Tibial nerve (tissue), 4 donors: ENCODE data around the gene RAD9A.

Source experiments
- EP300 ChIP-seq, 2 donors: sonication (generic); formaldehyde crosslinking; IDR thresholded peaks; one replicate each; pipeline ENCODE4 v1.6.1; 2017; ENCODE audit warnings: antibody characterized with exemption in 2 of 2, mild to moderate bottlenecking in 1 of 2
- POLR2A ChIP-seq, 2 donors: fragments of 450-650 bp; IDR thresholded peaks; one replicate each; pipeline ENCODE4 v1.6.1; 2017; ENCODE audit warnings: antibody characterized with exemption in 2 of 2, mild to moderate bottlenecking in 2 of 2, moderate library complexity in 2 of 2
- TF ChIP-seq, protein P1 (sequence below), 5 experiments: fragments of 200-600 bp in 3 of 5; fragments of 450-650 bp in 2 of 5; sonication (generic) in 3 of 5; IDR thresholded peaks; one replicate each; pipeline ENCODE4 v1.5.1; 2016 to 2019; ENCODE audit warnings: antibody characterized with exemption in 5 of 5, mild to moderate bottlenecking in 3 of 5, moderate library complexity in 2 of 5

DNA sequence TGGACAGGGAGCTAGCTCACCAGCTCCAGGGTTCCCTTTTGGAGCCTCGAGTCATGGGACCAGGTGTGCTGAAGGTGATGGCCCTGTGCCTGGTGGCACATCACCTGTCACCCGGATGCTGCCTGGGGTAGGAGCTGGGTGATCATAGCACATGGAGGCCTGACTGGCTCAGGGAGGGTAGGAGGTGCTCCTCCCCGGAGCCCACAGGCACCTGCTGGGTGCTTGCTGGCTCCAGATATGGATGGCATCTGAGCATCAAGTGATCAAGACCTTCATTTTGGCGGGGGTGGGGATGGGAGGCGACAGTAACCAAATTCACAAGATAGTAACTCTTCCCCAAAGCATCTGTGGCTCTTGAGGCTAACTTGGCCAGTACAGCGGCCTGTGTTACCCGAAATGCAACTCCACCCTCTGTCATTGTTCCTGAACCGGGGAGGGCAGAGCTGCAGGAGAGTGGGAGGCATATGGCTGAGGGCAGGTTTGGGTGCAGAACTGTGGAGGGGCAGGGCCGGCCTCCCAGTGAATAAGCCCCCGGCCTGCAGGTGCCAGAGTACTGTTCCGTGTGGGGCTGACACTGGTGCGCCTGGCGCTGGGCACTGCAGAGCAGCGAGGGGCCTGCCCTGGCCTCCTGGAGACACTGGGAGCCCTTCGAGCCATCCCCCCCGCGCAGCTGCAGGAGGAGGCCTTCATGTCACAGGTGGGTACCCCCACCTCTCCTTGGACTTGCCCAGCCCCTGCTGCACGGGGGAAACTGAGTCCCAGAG lies 16.8 kb downstream of the RAD9A start:
- TF ChIP-seq, protein P1, sequence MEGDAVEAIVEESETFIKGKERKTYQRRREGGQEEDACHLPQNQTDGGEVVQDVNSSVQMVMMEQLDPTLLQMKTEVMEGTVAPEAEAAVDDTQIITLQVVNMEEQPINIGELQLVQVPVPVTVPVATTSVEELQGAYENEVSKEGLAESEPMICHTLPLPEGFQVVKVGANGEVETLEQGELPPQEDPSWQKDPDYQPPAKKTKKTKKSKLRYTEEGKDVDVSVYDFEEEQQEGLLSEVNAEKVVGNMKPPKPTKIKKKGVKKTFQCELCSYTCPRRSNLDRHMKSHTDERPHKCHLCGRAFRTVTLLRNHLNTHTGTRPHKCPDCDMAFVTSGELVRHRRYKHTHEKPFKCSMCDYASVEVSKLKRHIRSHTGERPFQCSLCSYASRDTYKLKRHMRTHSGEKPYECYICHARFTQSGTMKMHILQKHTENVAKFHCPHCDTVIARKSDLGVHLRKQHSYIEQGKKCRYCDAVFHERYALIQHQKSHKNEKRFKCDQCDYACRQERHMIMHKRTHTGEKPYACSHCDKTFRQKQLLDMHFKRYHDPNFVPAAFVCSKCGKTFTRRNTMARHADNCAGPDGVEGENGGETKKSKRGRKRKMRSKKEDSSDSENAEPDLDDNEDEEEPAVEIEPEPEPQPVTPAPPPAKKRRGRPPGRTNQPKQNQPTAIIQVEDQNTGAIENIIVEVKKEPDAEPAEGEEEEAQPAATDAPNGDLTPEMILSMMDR (IDR thresholded peaks at IDR 0.05) = no peak
- TF ChIP-seq POLR2A (IDR thresholded peaks at IDR 0.05) = no peak
- TF ChIP-seq EP300 (IDR thresholded peaks at IDR 0.05) = no peak
